ENCODE data around the gene VWA5A. TPM values are rescaled to one million over a fixed set of nuclear protein-coding genes. Genes with fewer than 3 reads are reported as not detected.

The VWA5A gene
- total RNA-seq, 2 donors from 2014 or later, result 23.3 to 28.9 TPM

- 63% methylated on average over 5 of the region's 5 CpGs for WGBS
- H3K4me3 ChIP-seq, result no peak overlapping the region
- intact Hi-C loops (cut with DNase I), result no loop called here
These were observed 61.9 kb downstream of the VWA5A start for GRCh38 chr11:124176925-124177715.

DNA sequence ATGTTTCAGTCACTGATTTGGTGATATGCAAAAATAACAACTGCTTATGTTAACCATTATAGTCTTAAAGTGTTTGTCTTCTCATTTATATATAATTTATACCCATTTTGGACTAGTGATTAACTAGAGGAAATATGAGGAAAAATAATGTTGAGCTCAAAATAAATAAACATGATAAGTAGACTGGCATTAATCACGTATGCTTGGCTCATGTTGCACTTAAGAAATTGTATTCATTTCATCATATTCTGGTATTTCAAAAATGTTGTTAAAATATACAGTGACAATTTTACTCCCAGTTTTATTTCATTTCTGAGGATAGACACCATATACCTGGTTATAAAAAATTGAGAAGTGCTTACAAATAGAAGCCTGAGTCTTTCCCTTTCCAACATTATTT, 64.1 kb downstream of the VWA5A start:
- H3K9me3 ChIP-seq, result no peaks in the 10 kb centered on the region
- WGBS, result 40% methylated on average over 1 of the region's 1 CpG
- intact Hi-C loops (cut with DNase I), result no loop called here
- no peak overlapping the region for H3K27ac ChIP-seq
- no peaks in the 10 kb centered on the region for H3K36me3 ChIP-seq
- no peaks in the 10 kb centered on the region for H3K4me1 ChIP-seq (replicated peaks)
- no peak for TF ChIP-seq CTCF (IDR thresholded peaks at IDR 0.05)
- TF ChIP-seq POLR2A (IDR thresholded peaks at IDR 0.05), result no peak
- H3K4me3 ChIP-seq, result no peak overlapping the region
- no peak for DNase-seq (ENCODE audit: low spot score)
- no peaks in the 10 kb centered on the region for H3K27me3 ChIP-seq (replicated peaks; ENCODE audit: insufficient read depth)

More at GRCh38 chr11:124176925-124177715, 61.9 kb downstream of the VWA5A start:
- H3K4me1 ChIP-seq (replicated peaks), result no peaks in the 10 kb centered on the region
- no peak for DNase-seq (ENCODE audit: low spot score)
- H3K36me3 ChIP-seq, result no peaks in the 10 kb centered on the region
- no peaks in the 10 kb centered on the region for H3K27me3 ChIP-seq (replicated peaks; ENCODE audit: insufficient read depth)
- H3K27ac ChIP-seq, result no peak overlapping the region
- H3K9me3 ChIP-seq, result no peaks in the 10 kb centered on the region
- no peak for TF ChIP-seq CTCF (IDR thresholded peaks at IDR 0.05)
- no peak for TF ChIP-seq POLR2A (IDR thresholded peaks at IDR 0.05)
- TF ChIP-seq POLR2AphosphoS5 (IDR thresholded peaks at IDR 0.05), result no peak

GRCh38 chr11:124183068-124183467, 67.8 kb downstream of the VWA5A start, which contains the start of gene OR10D3:
Gene OR10D3 (plus strand): TSS chr11:124183345. CDS start chr11:124185270, 1,925 bp downstream.
- intact Hi-C loops (cut with DNase I), result no loop called here
- no peak for TF ChIP-seq POLR2AphosphoS5 (IDR thresholded peaks at IDR 0.05)
- no peak for TF ChIP-seq CTCF (IDR thresholded peaks at IDR 0.05)
- no peak for TF ChIP-seq POLR2A (IDR thresholded peaks at IDR 0.05)
- no peak within 1 kb of the TSS for H3K4me3 ChIP-seq
- H3K36me3 ChIP-seq, result no peaks in the 10 kb centered on the region
- H3K27me3 ChIP-seq (replicated peaks; ENCODE audit: insufficient read depth), result no peaks in the 10 kb centered on the region
- DNase-seq (ENCODE audit: low spot score), result no peak
- 25% methylated on average over 3 of the region's 3 CpGs for WGBS
- no peaks in the 10 kb centered on the region for H3K9me3 ChIP-seq
- H3K27ac ChIP-seq, result no peak within 1 kb of the TSS
- no peaks in the 10 kb centered on the region for H3K4me1 ChIP-seq (replicated peaks)

GRCh38 chr11:124190298-124191139, 75.3 kb downstream of the VWA5A start:
- 37% methylated on average over 2 of the region's 2 CpGs for WGBS
- Histone ChIP-seq H3K9me3 (no peaks in the 10 kb centered on the region), H3K36me3 (no peaks in the 10 kb centered on the region), H3K4me3 (no peak overlapping the region), H3K4me1 (replicated peaks) (no peaks in the 10 kb centered on the region), H3K27ac (no peak overlapping the region), H3K27me3 (replicated peaks; ENCODE audit: insufficient read depth) (no peaks in the 10 kb centered on the region)
- intact Hi-C loops (cut with DNase I), result no loop called here
- TF ChIP-seq POLR2A (IDR thresholded peaks at IDR 0.05), result no peak
- no peak for TF ChIP-seq CTCF (IDR thresholded peaks at IDR 0.05)
- no peak for TF ChIP-seq POLR2AphosphoS5 (IDR thresholded peaks at IDR 0.05)
- no peak for DNase-seq (ENCODE audit: low spot score)
